H4 (cell line): ENCODE data around the gene SGCA. TPM values are rescaled to one million over a fixed set of nuclear protein-coding genes. Genes with fewer than 3 reads are reported as not detected.

ENCODE experiments used
- DNase-seq: peaks from one replicate; pipeline ENCODE4 v3.0.0-alpha.2; 2015; ENCODE audit warnings: low spot score
- total RNA-seq: library from RNA; depleted of rRNA; stranded (reverse); fragments of >200 nt; shearing (Covaris generic); gene quantifications from 2 replicates; pipeline ENCODE4 v1.2.3, GENCODE V29; 2014; rRNA removed

The SGCA gene
- total RNA-seq, 1 experiment from 2014 or later = 0.45 TPM

DNA sequence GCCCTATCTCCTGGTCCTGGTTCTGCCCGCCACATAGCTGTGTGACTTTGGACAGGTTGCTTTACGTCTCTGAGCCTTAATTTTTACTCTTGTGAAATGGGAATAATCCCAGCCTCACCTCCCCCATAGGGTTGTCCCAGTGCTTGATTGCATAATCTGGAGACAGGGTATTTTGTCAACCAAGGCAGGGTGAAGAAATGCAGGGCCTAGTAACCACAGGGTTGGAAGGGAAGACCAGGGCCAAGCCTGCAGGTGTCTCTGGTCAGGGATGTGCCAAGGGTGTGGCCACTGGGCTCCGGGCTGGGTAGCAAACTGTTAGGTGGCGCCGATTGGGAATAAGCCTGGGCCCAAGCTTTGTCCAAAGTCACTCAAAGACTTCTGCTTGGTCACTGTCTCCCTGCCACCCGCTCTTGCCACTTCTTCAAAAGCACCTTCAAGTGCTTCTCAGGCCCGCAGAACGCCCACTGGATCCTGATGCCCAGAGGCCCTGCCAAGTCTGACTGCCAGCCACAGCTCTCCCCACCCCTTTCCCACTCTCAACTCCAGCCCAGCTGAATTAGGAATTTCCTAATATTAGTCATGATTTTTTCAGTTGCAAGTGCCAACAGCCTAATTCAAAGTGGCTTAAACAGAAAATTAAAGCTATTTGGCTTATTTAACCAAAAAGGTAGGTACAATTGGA lies 56.2 kb downstream of the SGCA start:
- DNase-seq = peak; percentile 66

DNA sequence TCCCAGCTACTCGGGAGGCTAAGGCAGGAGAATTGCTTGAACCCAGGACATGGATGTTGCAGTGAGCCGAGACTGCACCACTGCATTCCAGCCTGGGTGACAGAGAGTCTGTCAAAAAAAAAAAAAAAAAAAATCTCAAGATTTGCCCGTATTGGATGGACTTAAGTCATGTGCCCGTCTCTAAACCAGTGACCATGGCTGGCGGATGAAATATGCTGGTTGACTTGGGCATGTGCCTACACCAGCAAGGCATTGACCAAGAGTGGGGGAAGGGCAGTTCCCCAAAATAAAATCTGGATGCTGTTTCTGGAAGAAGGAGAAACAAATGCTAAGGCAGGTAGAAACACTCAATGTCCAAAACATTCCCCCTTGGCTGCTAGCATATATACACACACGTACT lies 57.1 kb downstream of the SGCA start:
- no peak for DNase-seq

Other genes with a start within 250 kb of the SGCA start
- 0.49 and 1.6 TPM in 2 replicates for gene DLX4, start 196.8 kb upstream of the SGCA start, total RNA-seq
- 0.17 TPM in 1 of 2 replicates, not detected in the other for gene DLX3, start 170.8 kb upstream of the SGCA start, total RNA-seq
- 106 and 129 TPM in 2 replicates for gene ITGA3, start 109.9 kb upstream of the SGCA start, total RNA-seq
- gene PDK2, start 70.7 kb upstream of the SGCA start, total RNA-seq = 37.6 and 41.2 TPM in 2 replicates
- 0.70 and 1.2 TPM in 2 replicates for gene SAMD14, start 35.8 kb upstream of the SGCA start, total RNA-seq
- 16.3 and 18.5 TPM in 2 replicates for gene PPP1R9B, start 15.3 kb upstream of the SGCA start, total RNA-seq
- 11.1 and 25.7 TPM in 2 replicates for gene COL1A1, start 35.6 kb downstream of the SGCA start, total RNA-seq
- gene TMEM92, start 108.5 kb downstream of the SGCA start, total RNA-seq = 5.6 and 7.4 TPM in 2 replicates
- gene XYLT2, start 180.1 kb downstream of the SGCA start, total RNA-seq = 21.0 and 22.3 TPM in 2 replicates
- gene MRPL27, start 207.2 kb downstream of the SGCA start, total RNA-seq = 179 and 180 TPM in 2 replicates
- 9.4 and 11.9 TPM in 2 replicates for gene EME1, start 207.2 kb downstream of the SGCA start, total RNA-seq
- 201 and 234 TPM in 2 replicates for gene LRRC59, start 231.5 kb downstream of the SGCA start, total RNA-seq